ENCODE data around the gene SYNE4.

DNA sequence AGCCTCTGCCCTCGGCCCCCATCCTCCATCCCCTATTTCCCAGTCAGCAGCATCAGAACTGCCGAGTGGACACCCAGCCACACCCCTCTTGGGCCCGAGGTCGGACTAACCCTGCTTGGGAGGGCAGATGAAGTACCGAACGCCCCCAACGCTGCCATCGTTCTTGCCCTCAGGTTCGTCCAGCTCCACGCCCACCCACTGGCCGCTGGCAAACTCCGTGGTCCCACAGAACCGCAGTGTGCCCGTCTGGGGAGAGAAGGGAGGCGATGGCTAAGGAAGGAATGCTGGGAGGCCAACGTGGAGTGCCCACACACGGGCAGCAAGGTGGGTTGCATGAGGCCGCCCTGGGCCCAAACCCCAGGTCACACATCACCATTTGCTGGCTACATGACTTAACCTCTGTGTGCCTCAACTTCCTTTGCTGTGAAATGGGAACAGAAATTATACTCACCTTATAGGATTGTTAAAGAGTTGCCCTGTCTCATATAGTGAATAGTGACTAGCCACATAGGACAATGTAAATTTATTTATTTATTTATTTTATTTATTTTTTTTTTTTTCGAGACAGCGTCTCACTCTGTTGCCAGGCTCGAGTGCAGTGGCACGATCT, 10.6 kb upstream of the SYNE4 start:
- no peak for TF ChIP-seq CTCF (IDR thresholded peaks at IDR 0.05)
- no peak for TF ChIP-seq POLR2A (IDR thresholded peaks at IDR 0.05)

Data from uterus (tissue), 2 donors.